ENCODE measurements around the gene SLC25A19.

SLC25A19 gene

DNA sequence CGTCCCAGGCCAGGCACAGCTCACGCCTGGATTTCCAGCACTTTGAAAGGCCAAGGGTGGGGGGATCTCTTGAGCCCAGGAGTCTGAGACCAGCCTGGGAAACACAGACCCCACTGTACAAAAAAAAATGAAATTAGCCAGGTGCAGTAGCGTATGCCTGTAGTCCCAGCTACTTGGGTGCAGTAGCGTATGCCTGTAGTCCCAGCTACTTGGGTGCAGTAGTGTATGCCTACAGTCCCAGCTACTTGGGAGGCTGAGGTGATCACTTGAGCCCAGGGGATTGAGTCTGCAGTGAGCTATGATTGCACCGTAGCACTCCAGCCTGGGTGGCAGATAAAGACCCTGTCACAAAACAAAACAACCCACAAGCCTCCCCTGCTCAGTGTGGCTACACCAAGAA lies 27.0 kb upstream of the SLC25A19 start:
- TF ChIP-seq GATA3 (IDR thresholded peaks at IDR 0.05; ENCODE audit: low read depth, low read length) (no peak), GATA2 (IDR thresholded peaks at IDR 0.05; ENCODE audit: low read depth, low read length) (no peak)

DNA sequence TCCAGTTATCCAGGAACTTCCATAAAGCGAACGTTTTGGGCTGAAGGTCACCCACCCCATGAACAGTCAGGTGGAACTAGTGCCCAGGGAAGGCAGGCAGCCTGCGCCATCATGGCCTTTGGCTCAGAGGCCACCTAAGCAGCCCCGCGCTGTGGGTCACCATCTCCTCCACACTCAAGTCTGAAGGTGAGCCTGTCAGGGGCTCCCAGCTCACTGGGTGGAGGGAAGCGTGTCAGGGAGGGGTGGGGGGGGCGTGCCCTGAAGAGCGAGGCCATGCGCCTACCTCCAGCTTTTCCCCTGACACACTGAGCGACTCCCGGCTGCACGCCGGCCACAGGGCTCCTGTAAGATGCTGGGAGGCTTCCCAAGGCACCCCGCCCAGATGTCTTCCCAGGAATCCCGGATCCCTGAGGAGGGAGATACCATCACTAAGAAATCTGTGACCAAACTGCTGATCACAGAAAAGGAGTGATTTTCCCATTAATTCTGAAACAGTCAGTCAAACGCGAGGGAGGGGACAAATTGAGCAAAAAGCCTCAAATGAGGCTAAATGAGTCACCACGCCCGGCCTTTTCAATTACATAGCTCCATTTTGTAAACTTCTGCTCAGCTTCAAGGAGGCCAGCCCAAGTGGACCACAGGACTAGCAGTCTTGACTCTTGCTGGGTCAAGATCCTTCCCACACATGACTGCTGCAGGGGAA lies 26.5 kb upstream of the SLC25A19 start:
- TF ChIP-seq GATA3 (IDR thresholded peaks at IDR 0.05; ENCODE audit: low read depth, low read length) = no peak
- no peak for TF ChIP-seq GATA2 (IDR thresholded peaks at IDR 0.05; ENCODE audit: low read depth, low read length)

- no peak for TF ChIP-seq GATA3 (IDR thresholded peaks at IDR 0.05; ENCODE audit: low read depth, low read length)
- no peak for TF ChIP-seq GATA2 (IDR thresholded peaks at IDR 0.05; ENCODE audit: low read depth, low read length)
Observed at GRCh38 chr17:75313941-75314551, 24.8 kb upstream of the SLC25A19 start.

- no peak for TF ChIP-seq GATA3 (IDR thresholded peaks at IDR 0.05; ENCODE audit: low read depth, low read length)
- no peak for TF ChIP-seq GATA2 (IDR thresholded peaks at IDR 0.05; ENCODE audit: low read depth, low read length)
Observed at GRCh38 chr17:75308732-75309629, 19.7 kb upstream of the SLC25A19 start.

DNA sequence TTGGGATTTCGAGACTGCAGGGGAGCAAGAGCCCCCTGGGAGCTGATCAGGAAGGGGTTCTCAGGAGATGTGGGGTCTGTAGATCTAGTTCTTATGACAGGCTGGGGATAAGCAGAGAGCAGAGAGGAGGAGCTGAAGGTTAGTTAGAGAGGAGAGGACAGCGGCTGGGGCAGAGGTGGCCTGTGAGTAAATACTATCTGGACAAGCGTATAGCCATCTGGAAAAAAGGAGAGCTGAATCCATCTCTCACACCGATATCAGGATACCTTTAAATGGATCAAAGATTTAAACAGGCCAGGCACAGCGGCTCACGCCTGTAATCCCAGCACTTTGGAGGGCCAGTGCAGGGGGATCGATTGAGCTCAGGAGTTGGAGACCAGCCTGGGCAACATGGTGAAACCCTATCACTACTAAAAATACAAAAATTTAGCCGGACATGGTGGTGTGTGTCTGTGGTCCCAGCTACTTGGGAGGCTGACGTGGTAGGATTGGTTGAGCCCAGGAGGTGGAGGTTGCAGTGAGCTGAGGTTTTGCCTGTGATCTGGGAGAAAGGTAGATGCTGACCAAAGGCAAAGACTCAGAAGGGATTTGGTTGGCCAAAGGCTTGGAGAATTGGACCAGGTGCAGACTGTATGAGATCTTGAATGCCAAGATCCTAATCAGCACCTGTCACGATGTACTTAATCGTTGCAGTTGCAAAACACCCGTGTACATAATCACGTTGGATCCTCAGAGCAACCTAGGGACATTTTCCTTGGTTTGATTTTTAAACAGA lies 18.9 kb upstream of the SLC25A19 start:
- TF ChIP-seq GATA3 (IDR thresholded peaks at IDR 0.05; ENCODE audit: low read depth, low read length) (no peak), GATA2 (IDR thresholded peaks at IDR 0.05; ENCODE audit: low read depth, low read length) (no peak)

- TF ChIP-seq GATA2 (IDR thresholded peaks at IDR 0.05; ENCODE audit: low read depth, low read length) = no peak
- TF ChIP-seq GATA3 (IDR thresholded peaks at IDR 0.05; ENCODE audit: low read depth, low read length) = no peak
Observed at GRCh38 chr17:75301502-75302206, 12.4 kb upstream of the SLC25A19 start.

- TF ChIP-seq GATA2 (IDR thresholded peaks at IDR 0.05; ENCODE audit: low read depth, low read length) = no peak
- no peak for TF ChIP-seq GATA3 (IDR thresholded peaks at IDR 0.05; ENCODE audit: low read depth, low read length)
Observed at GRCh38 chr17:75301049-75301448, 11.8 kb upstream of the SLC25A19 start.

- no peak for TF ChIP-seq GATA2 (IDR thresholded peaks at IDR 0.05; ENCODE audit: low read depth, low read length)
- TF ChIP-seq GATA3 (IDR thresholded peaks at IDR 0.05; ENCODE audit: low read depth, low read length) = no peak
Observed at GRCh38 chr17:75300280-75300679, 11.0 kb upstream of the SLC25A19 start.

DNA sequence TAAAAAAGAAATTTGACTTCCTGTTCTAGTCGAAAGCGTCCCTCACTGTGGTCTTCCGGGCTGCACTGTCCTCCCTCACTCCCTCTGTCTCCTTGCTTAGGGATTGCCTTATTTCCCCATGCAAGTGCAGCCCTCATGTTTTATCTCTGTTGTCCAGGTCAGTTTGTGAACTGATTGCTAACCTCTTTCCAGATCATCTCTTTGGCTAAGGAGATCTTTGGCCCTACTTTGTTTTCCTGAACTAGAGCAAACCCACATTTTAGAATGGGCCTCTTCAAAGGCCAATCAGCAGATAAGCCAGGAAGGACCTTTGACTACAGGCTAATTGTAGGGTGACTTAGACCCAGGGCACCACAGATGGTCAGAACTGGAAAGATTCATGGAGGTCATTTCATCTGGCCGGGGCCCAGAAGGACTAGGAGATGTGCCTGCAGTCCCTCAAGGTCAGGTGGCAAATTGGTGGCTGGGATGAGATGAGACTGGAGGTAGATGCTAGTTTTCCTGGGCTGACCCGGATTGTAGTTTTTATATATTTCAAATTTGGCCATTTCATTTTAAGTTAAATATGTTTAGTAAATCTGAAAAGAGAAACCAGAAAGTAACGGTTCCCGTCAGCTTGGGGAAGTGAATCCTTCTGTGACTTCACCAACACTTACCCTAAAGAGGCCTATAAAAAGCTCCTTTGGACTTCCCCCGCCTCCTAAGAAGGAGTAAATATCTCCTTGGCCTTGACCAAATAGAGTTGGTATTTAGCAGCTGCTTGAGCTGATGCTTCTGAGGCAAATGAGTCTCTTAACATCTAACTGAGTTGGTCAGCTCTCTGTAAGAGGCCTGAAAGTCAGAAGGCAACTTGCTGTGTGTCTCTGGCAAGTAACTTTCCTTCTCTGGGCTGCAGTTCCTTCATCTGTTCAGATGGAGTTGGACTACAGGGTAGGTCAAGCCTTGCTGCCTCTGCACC lies 6.2 kb upstream of the SLC25A19 start:
- no peak for TF ChIP-seq GATA3 (IDR thresholded peaks at IDR 0.05; ENCODE audit: low read depth, low read length)
- TF ChIP-seq GATA2 (IDR thresholded peaks at IDR 0.05; ENCODE audit: low read depth, low read length) = no peak

GRCh38 chr17:75289832-75290337 lies 652 bp upstream of the SLC25A19 start:
- no peak for TF ChIP-seq GATA2 (IDR thresholded peaks at IDR 0.05; ENCODE audit: low read depth, low read length)
- TF ChIP-seq GATA3 (IDR thresholded peaks at IDR 0.05; ENCODE audit: low read depth, low read length) = no peak

- no peak for TF ChIP-seq GATA2 (IDR thresholded peaks at IDR 0.05; ENCODE audit: low read depth, low read length)
- TF ChIP-seq GATA3 (IDR thresholded peaks at IDR 0.05; ENCODE audit: low read depth, low read length) = no peak
Observed at GRCh38 chr17:75288770-75289114, 491 bp downstream of the SLC25A19 start.

DNA sequence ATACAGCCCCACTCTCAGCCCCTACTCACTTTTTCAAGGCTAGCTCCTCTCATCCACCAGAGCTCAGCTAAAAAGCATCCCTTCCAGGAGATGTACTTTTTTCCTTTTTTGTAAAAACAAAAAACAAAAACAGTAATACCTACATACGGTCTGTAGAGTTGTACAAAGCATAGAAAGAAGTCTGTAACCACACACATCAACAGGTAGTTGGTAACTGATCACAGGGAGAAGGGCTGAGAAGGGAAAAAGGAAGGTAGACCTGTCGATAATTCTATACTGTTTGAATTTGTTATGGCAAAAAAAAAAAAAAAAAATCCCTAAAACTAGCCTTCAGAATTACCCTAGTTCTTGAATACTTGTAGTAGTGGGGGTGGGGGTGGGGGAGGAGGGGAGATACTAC lies 874 bp downstream of the SLC25A19 start:
- no peak for TF ChIP-seq GATA3 (IDR thresholded peaks at IDR 0.05; ENCODE audit: low read depth, low read length)
- no peak for TF ChIP-seq GATA2 (IDR thresholded peaks at IDR 0.05; ENCODE audit: low read depth, low read length)

All from SH-SY5Y (cell line).